Kidney capillary endothelial cell (primary cell): ENCODE data around the gene LRRC15.

ENCODE experiments used
- DNase-seq: peaks from one replicate; pipeline ENCODE4 v3.0.0-alpha.2; 2018; ENCODE audit warnings: low spot score

The LRRC15 gene

GRCh38 chr3:194333212-194333980 lies 36.1 kb downstream of the LRRC15 start:
- peak; percentile 85 for DNase-seq

- no peak for DNase-seq
Measured at GRCh38 chr3:194332858-194333211, 36.7 kb downstream of the LRRC15 start.

- DNase-seq: no peak
Measured at GRCh38 chr3:194330579-194330978, 39.0 kb downstream of the LRRC15 start.

GRCh38 chr3:194330160-194330559 lies 39.4 kb downstream of the LRRC15 start:
- no peak for DNase-seq

GRCh38 chr3:194329583-194329965 lies 40.0 kb downstream of the LRRC15 start:
- DNase-seq: no peak

GRCh38 chr3:194328942-194329582 lies 40.5 kb downstream of the LRRC15 start:
- DNase-seq: no peak

- DNase-seq: no peak
Measured at GRCh38 chr3:194328053-194328657, 41.4 kb downstream of the LRRC15 start.

GRCh38 chr3:194327218-194328052 lies 42.1 kb downstream of the LRRC15 start:
- no peak for DNase-seq

GRCh38 chr3:194326968-194327217 lies 42.6 kb downstream of the LRRC15 start:
- no peak for DNase-seq

GRCh38 chr3:194326192-194326967 lies 43.2 kb downstream of the LRRC15 start:
- DNase-seq: no peak

GRCh38 chr3:194325424-194326153 lies 44.0 kb downstream of the LRRC15 start:
- DNase-seq: no peak

GRCh38 chr3:194324823-194325327 lies 44.7 kb downstream of the LRRC15 start:
- no peak for DNase-seq

GRCh38 chr3:194323785-194324735 lies 45.5 kb downstream of the LRRC15 start:
- DNase-seq: peak; percentile 51

GRCh38 chr3:194322678-194323211 lies 46.8 kb downstream of the LRRC15 start:
- peak; percentile 78 for DNase-seq

- peak; percentile 46 for DNase-seq
Measured at GRCh38 chr3:194321693-194322640, 47.6 kb downstream of the LRRC15 start.

- DNase-seq: no peak
Measured at GRCh38 chr3:194320744-194321243, 48.7 kb downstream of the LRRC15 start.

GRCh38 chr3:194320100-194320499 lies 49.4 kb downstream of the LRRC15 start:
- DNase-seq: no peak

GRCh38 chr3:194318511-194319161 lies 50.9 kb downstream of the LRRC15 start:
- DNase-seq: no peak
